Endodermal cell (in vitro differentiated cells): ENCODE measurements around the gene METTL16. TPM values are rescaled to one million over a fixed set of nuclear protein-coding genes. Genes with fewer than 3 reads are reported as not detected.

Source experiments
- DNase-seq: peaks from one replicate; pipeline ENCODE4 v3.0.0-alpha.2; 2017
- H3K27ac ChIP-seq: 2 replicates; pipeline ENCODE4 v1.5.1; 2013; ENCODE audit warnings: mild to moderate bottlenecking, low read depth, low read length, moderate library complexity
- H3K27me3 ChIP-seq: 2 replicates; pipeline ENCODE4 v1.6.1; 2013; ENCODE audit warnings: mild to moderate bottlenecking, low read length, moderate library complexity; ENCODE audit not compliant: insufficient read depth, control insufficient read depth, poor library complexity, severe bottlenecking
- H3K36me3 ChIP-seq: 2 replicates; pipeline ENCODE4 v1.7.0; 2013; ENCODE audit warnings: mild to moderate bottlenecking, low read length, moderate library complexity; ENCODE audit not compliant: control insufficient read depth, insufficient read depth
- H3K4me1 ChIP-seq: one replicate; pipeline ENCODE4 v1.7.0; 2013; ENCODE audit warnings: low read length; ENCODE audit not compliant: control insufficient read depth, insufficient read depth
- H3K4me3 ChIP-seq: 2 replicates; pipeline ENCODE4 v1.5.1; 2013; ENCODE audit warnings: mild to moderate bottlenecking, low read length, moderate library complexity
- H3K9ac ChIP-seq: 2 replicates; pipeline ENCODE4 v1.6.1; 2013; ENCODE audit warnings: mild to moderate bottlenecking, low read length, moderate library complexity; ENCODE audit not compliant: poor library complexity, severe bottlenecking; ENCODE audit errors: extremely low read depth
- H3K9me3 ChIP-seq: 2 replicates; pipeline ENCODE4 v1.6.1; 2013; ENCODE audit warnings: mild to moderate bottlenecking, low read length, moderate library complexity; ENCODE audit not compliant: control insufficient read depth
- H3K27ac Mint-ChIP-seq: 2 replicates; pipeline ENCODE4 v1.8.0; 2020; ENCODE audit warnings: mixed read lengths
- H3K27me3 Mint-ChIP-seq: 2 replicates; pipeline ENCODE4 v1.8.0; 2021; ENCODE audit warnings: mild to moderate bottlenecking, mixed read lengths; ENCODE audit not compliant: insufficient read depth
- H3K36me3 Mint-ChIP-seq: 2 replicates; pipeline ENCODE4 v1.8.0; 2020; ENCODE audit warnings: low read depth, mixed read lengths
- H3K4me1 Mint-ChIP-seq: 2 replicates; pipeline ENCODE4 v1.8.0; 2020; ENCODE audit warnings: mixed read lengths
- H3K4me3 Mint-ChIP-seq: 2 replicates; pipeline ENCODE4 v1.8.0; 2020; ENCODE audit warnings: mild to moderate bottlenecking, moderate library complexity, mixed read lengths
- H3K9me3 Mint-ChIP-seq: 2 replicates; pipeline ENCODE4 v1.8.0; 2020; ENCODE audit warnings: mild to moderate bottlenecking, mixed read lengths
- CTCF ChIP-seq: fragments of 200-600 bp; sonication (generic); conservative IDR thresholded peaks from 2 replicates; pipeline ENCODE4 v1.5.0; 2021; ENCODE audit warnings: antibody characterized with exemption, mild to moderate bottlenecking
- WGBS, 2 experiments: methylation state at CpG; one replicate each; pipeline versions ENCODE4 v1.1.5 to v1.1.7; 2013; ENCODE audit warnings: missing lambda C conversion rate in 2 of 2, mixed read lengths in 1 of 2; ENCODE audit not compliant: insufficient coverage in 1 of 2, insufficient read length in 1 of 2; 5-methylcytosine and 5-hydroxymethylcytosine counted together
- total RNA-seq, 2 donors: library from RNA; stranded (reverse); fragmentation: NEBNext Ultra II Directional in 1 of 2; extraction: Animal tissue kit (Norgen Biotek cat#: 25700) in 1 of 2; gene quantifications; 2 replicates in 1 of 2; 3 replicates in 1 of 2; pipeline ENCODE4 v1.2.1, GENCODE V29; 2021

The METTL16 gene
- total RNA-seq, 2 donors from 2014 or later, result 51.5 to 59.6 TPM

- 98 to 100% methylated on average over 3 to 6 of the region's 6 CpGs for WGBS, 2 experiments
- no peak overlapping the region for H3K4me3 ChIP-seq
- H3K4me3 Mint-ChIP-seq, result no peak overlapping the region
- no peaks in the 10 kb centered on the region for H3K27me3 Mint-ChIP-seq
- no peaks in the 10 kb centered on the region for H3K4me1 ChIP-seq
- H3K9me3 ChIP-seq, result no peaks in the 10 kb centered on the region
- H3K27ac Mint-ChIP-seq, result no peak overlapping the region
- TF ChIP-seq CTCF, result no peak
- H3K27ac ChIP-seq, result no peak overlapping the region
- H3K9ac ChIP-seq, result no peak overlapping the region
- H3K4me1 Mint-ChIP-seq, result no peaks in the 10 kb centered on the region
- no peaks in the 10 kb centered on the region for H3K27me3 ChIP-seq
- no peak for DNase-seq
- H3K9me3 Mint-ChIP-seq, result no peaks in the 10 kb centered on the region
- H3K36me3 Mint-ChIP-seq, result peaks cover 57% of the 10 kb centered on the region
- peaks cover 54% of the 10 kb centered on the region for H3K36me3 ChIP-seq
These were observed 92.2 kb downstream of the METTL16 start for GRCh38 chr17:2419486-2419885.

GRCh38 chr17:2418572-2418971 lies 93.1 kb downstream of the METTL16 start:
- no peak for DNase-seq
- Histone ChIP-seq H3K4me1 (no peaks in the 10 kb centered on the region), H3K4me3 (no peak overlapping the region), H3K27me3 (no peaks in the 10 kb centered on the region), H3K27ac (no peak overlapping the region), H3K9me3 (no peaks in the 10 kb centered on the region), H3K9ac (no peak overlapping the region), H3K36me3 (peaks cover 63% of the 10 kb centered on the region)
- Mint-ChIP-seq H3K4me1 (no peaks in the 10 kb centered on the region), H3K27ac (peak overlapping the region; percentile 26), H3K4me3 (no peak overlapping the region), H3K36me3 (peaks cover 61% of the 10 kb centered on the region), H3K9me3 (no peaks in the 10 kb centered on the region), H3K27me3 (no peaks in the 10 kb centered on the region)
- WGBS, 2 experiments, result 92 to 94% methylated on average over 7 of the region's 7 CpGs
- no peak for TF ChIP-seq CTCF

GRCh38 chr17:2416010-2416734 lies 95.5 kb downstream of the METTL16 start:
- DNase-seq, result peak; percentile 98
- Histone ChIP-seq H3K4me3 (no peak overlapping the region), H3K27me3 (no peaks in the 10 kb centered on the region), H3K4me1 (no peaks in the 10 kb centered on the region), H3K9ac (no peak overlapping the region), H3K27ac (peak overlapping the region; percentile 44), H3K9me3 (no peaks in the 10 kb centered on the region), H3K36me3 (peaks cover 61% of the 10 kb centered on the region)
- H3K27ac Mint-ChIP-seq, result peak overlapping the region; percentile 87
- 11 to 46% methylated on average over 8 to 18 of the region's 19 CpGs for WGBS, 2 experiments
- no peaks in the 10 kb centered on the region for H3K9me3 Mint-ChIP-seq
- H3K36me3 Mint-ChIP-seq, result peaks cover 59% of the 10 kb centered on the region
- H3K4me1 Mint-ChIP-seq, result no peaks in the 10 kb centered on the region
- no peak overlapping the region for H3K4me3 Mint-ChIP-seq
- peak; percentile 99 for TF ChIP-seq CTCF
- no peaks in the 10 kb centered on the region for H3K27me3 Mint-ChIP-seq
